Occipital lobe (tissue), 2 donors: Measurements from ENCODE around the gene DIP2C. TPM values are rescaled to one million over a fixed set of nuclear protein-coding genes. Genes with fewer than 3 reads are reported as not detected.
"Not testable (repeated sequence)": the region's sequence is repeated elsewhere in the genome, so short reads cannot be mapped to it uniquely, and the experiment has no call there.

Source experiments
- DNase-seq: peaks from one replicate; lab custom pipeline; 2025; lab: John Stamatoyannopoulos, UW
- total RNA-seq: library from RNA; depleted of rRNA; stranded (reverse); fragments of >200 nt; gene quantifications from one replicate; pipeline ENCODE4 v1.2.3, GENCODE V29; 2014

DIP2C gene
- total RNA-seq, 1 donor from 2014 or later: 42.0 TPM

- DNase-seq: no peak
Measured at GRCh38 chr10:310976-311639, 378.4 kb downstream of the DIP2C start.

- no peak for DNase-seq
Measured at GRCh38 chr10:310371-310770, 379.1 kb downstream of the DIP2C start.

DNA sequence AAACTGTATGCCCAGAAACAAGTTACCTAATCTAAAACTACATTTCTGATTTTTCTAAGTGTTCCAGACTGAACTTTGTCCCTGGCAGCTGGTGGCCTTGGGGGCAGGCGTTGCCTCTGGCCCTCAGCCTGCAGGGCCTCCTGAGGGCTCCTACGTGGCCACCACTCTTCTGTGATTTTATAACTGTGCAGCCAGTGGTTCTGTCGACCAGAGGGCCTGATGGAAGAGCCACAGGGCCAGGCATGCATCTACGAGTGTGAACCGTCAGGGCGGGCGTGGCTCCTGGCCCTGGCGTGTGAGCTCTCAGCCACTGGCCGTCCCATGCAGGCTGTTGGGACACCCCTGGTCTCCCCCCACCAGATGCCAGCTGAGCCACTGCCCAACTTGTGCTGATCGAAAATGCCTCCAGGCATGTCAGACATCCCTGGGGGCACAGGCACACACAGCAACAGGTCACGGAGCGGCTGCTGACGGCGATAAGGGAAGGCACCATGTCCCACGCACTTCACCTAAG, 380.8 kb downstream of the DIP2C start:
- no peak for DNase-seq

DNA sequence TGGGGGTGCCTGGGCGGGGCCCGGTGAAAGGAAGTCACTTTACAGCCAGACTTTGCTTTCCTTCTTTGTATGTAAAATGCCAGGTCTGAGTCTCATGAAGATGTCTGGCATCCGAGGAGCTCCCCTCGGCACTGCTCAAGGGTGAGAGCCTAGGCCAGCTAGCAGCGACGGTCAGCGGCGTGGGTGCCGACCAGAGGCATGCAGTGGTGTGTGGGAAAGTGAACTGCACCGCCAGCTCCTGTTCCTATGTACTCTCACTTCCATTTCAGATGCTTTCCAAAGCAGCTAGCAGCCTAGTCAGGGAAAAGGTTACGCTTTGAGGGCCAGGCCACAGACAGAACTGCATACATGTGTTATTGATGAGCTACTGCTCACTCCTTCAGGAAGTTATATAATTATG, 381.4 kb downstream of the DIP2C start:
- no peak for DNase-seq

GRCh38 chr10:307659-308058, 381.8 kb downstream of the DIP2C start:
- no peak for DNase-seq

- DNase-seq: no peak
Measured at GRCh38 chr10:306675-307185, 382.7 kb downstream of the DIP2C start.

- no peak for DNase-seq
Measured at GRCh38 chr10:306007-306674, 383.3 kb downstream of the DIP2C start.

- DNase-seq: no peak
Measured at GRCh38 chr10:305034-305433, 384.4 kb downstream of the DIP2C start.

DNA sequence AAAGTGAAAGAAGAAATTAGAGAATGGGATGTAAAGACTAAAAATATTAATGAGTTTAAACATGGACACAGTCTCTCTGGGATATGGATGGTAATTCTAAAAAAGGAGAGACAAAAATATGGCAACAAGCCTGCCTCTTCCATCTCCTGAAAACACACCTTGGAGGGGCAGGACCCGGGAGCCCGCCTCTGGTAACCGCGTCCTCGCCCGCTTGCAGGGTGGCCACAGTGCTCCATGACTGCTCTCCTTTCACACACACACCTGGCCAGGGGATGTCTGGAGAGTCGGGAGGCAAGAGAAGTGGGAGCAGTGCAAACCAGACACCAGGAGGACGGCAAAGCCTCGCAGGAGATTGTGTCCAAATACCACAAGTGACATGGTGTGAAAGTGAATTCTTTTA, 387.9 kb downstream of the DIP2C start:
- no peak for DNase-seq

DNA sequence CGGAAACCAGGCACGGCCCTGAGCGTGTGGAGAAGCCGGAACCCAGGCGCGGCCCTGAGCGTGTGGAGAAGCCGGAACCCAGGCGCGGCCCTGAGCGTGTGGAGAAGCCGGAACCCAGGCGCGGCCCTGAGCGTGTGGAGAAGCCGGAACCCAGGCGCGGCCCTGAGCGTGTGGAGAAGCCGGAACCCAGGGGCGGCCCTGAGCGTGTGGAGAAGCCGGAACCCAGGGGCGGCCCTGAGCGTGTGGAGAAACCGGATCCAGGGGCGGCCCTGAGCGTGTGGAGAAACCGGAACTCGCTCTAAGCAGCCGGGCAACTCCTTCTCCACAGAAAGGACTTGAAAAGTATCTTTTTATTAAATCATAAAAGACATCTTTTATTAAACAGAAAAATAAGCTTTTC, 388.9 kb downstream of the DIP2C start:
- not testable (repeated sequence) for DNase-seq

DNA sequence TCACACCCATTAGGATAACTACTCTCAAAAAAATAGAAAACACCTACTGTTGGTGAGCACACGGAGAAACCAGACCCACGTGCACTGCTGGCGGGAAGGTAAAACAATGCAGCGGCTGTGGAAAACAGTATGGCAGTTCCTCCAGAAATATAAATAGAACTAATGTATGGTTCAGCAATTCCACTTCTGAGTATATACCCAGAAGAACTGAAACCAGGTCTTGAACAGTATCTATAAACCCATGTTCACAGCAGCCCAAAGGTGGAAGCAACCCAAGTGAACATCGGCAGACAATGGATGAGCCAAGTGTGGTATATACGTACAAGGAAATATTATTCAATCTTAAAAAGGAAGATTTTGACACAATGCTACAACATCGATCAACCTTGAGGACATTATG, 389.5 kb downstream of the DIP2C start:
- no peak for DNase-seq

DNA sequence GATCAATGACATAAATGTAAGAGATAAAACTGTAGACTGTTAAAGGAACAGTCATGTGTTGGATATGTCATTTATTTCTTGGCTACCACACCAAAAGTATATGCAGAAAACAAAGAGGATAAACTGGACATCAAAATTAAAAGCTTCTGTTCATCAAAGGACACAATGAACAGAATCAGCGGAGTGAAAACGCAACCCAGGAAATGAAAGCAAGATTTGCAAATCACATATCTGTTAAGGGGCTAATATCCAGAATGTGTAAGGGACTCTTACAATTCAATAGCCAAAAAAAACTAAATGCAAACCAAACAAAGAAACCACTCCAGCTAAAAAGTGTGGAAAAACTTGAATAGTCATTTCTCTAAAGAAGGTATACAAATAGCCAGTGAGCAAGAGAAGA, 390.0 kb downstream of the DIP2C start:
- no peak for DNase-seq

GRCh38 chr10:298033-298432, 391.4 kb downstream of the DIP2C start:
- DNase-seq: no peak

GRCh38 chr10:297567-297966, 391.9 kb downstream of the DIP2C start:
- DNase-seq: no peak

DNA sequence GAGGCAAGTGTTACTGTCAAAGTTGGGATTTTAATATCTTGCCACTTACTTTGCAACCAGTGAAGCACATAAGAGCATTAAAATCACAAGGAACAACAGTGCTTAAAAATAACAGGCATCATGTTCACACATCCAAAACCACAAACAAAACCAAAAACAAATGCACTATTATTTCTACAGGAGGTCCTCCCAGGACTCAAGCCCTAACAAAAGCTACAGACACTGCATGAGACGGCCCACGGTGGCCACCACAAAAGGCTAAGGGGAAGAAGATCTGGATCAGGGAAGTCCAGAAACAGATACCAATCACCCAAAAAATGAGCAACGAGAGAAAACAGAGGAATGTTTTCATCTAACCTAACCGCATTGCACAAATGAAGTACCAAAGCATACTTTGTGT, 395.8 kb downstream of the DIP2C start:
- DNase-seq: no peak

DNA sequence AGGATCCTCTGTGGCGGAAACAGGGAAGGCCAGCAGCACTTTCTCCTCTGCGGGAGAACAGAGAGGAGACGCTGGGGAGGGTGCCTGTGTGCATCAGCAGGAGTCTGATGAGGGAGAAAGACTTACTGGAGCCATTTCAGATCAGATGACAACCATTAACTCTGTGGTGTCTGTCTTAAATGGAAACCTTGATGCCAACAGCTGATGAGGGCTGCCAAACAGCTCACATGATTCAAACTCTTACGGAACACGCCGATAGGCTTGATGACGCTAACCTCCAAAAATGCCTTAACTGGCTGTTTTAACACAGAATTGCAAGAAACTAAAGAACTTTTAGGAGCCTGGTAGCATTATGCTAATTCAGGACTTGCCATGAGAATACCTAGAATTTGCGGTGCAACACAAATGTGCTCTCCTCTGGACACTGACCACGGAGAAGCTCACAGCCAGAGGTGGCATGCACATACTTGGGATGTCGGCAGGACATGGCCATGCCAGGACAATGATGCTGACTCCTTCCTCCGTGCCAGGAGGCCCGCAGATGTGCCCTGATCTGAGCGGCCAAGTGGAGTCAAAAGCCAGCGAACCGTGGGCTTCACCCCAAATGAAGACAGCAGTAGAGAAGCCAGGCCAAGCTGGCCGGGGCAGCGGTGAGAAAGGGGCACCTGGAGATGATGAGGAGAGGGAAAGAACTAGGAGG, 399.3 kb downstream of the DIP2C start:
- no peak for DNase-seq

DNA sequence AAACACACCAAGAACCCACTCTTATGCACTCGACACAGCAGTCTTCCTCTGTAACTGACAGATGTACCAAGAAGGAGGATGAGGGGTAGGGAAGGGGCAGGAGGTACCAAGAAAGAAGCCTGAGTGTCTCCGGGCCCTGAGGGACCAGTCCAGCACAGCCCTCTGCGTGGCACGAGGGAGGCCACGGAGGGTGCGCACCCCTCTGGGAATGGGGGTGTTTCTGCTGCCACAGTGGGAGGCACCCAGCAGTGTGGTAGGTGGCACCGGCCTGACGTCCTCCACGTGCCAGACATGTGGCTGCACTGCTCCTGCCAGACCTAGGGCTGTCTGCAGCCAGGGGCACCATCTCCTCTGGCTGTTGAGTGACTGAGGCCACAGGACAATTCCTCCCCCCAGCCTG, 399.9 kb downstream of the DIP2C start:
- no peak for DNase-seq

DNA sequence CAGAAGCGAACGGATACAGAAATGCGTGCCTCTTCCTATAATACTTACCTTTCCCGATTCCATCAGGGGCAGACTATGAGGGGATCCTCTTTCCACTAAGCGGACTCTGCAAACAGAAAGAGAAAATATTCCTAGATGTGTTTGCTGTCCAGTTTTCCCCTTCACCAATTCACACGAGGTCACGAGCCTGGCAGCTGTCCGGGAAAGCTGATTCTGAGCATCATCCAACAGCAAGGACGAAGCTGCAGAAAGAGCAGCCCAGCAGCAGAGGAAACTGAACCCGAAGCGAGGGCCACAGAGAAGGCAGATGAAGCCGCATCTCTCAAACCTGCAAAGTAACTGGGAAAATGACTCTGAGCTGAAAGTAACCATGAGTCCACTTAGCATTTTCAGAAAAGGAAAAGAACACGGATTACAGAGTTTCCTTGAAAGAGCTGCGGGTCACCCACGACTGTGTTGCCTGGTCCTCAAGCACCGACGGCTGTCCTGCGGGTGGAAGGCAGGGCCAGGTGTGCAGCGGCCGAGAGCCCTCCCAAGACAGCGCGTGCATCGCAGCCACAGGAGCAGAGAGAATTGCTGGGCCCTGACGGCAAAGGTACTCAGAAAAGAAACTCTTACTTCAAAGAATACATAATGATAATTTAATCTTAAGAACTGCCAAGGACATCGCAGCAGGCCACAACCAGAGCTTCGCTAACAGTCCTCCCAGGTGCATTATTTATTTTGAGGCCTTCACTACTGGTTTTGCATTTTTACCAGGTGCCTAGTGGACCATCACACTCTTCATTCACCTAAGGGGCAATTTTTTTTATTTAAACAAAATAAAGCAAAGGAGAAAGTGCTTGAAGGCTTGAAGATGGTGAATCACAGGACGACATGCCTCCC, 400.9 kb downstream of the DIP2C start:
- no peak for DNase-seq

DNA sequence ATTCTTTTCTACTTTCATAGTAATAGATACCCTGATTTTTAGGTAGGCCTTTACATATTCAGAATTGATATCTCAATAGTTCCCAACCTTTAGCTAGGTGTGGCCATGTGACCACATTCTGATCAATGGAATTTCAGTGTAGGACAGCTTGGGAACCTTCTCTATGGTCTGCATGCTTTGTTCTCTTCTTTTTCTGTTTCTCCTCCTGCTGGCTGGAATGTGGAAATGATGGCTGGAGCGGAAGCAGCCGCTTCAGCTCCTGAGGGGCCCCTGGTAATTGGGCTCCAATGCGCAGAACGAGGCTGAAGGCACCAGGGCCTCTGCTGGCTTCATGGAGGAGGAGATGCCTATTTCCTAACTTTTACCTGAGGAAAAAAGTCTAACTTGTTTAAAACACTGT, 401.7 kb downstream of the DIP2C start:
- DNase-seq: no peak

- no peak for DNase-seq
Measured at GRCh38 chr10:287026-287709, 402.3 kb downstream of the DIP2C start.

DNA sequence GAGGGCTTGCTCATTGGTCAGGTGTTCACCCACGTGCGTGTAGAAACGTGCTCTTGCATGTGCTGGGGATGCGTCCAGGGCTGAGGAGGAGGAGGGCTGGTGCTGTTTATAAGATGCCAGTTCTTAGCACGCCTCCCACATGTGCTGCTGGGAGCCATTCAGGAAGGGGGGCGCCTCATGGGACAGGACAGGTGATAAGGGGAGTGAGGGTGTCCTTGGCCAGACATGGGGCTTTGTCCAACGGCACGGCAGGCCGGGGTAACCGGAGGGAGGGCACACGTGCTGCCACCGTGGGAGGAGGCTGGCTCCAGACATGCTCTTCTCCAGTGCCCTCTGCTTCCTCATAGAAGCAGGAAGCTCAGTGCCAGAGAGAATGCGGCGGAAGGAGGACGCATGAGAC, 404.3 kb downstream of the DIP2C start:
- no peak for DNase-seq
